KMS-11 (cell line): ENCODE data around the gene TCF4.

Source experiments
- H2AFZ ChIP-seq: fragments of 200-600 bp; sonication (generic); 2 replicates; pipeline ENCODE4 v1.6.1; 2016; ENCODE audit warnings: antibody characterized with exemption, mixed run types, low read depth
- H3K27ac ChIP-seq: fragments of 200-600 bp; sonication (generic); 2 replicates; pipeline ENCODE4 v1.6.1; 2016; ENCODE audit warnings: mild to moderate bottlenecking, mixed run types
- H3K27me3 ChIP-seq: fragments of 200-600 bp; sonication (generic); 2 replicates; pipeline ENCODE4 v1.6.1; 2017; ENCODE audit warnings: mild to moderate bottlenecking, low read depth, mixed run types, moderate library complexity; ENCODE audit not compliant: insufficient read depth
- H3K36me3 ChIP-seq: fragments of 200-600 bp; sonication (generic); 2 replicates; pipeline ENCODE4 v1.6.1; 2017; ENCODE audit warnings: mild to moderate bottlenecking, mixed run types; ENCODE audit not compliant: insufficient read depth
- H3K4me1 ChIP-seq: fragments of 200-600 bp; sonication (generic); 2 replicates; pipeline ENCODE4 v1.6.1; 2016; ENCODE audit warnings: mild to moderate bottlenecking, low read depth, mixed run types; ENCODE audit not compliant: poor library complexity, severe bottlenecking
- H3K4me2 ChIP-seq: fragments of 200-600 bp; sonication (generic); 2 replicates; pipeline ENCODE4 v1.7.0; 2016; ENCODE audit warnings: mild to moderate bottlenecking, mixed run types
- H3K4me3 ChIP-seq: fragments of 200-600 bp; sonication (generic); IDR thresholded peaks from 2 replicates; pipeline ENCODE4 v1.6.1; 2017; ENCODE audit warnings: low read depth, low read length, mixed read lengths; ENCODE audit not compliant: insufficient read depth
- H3K79me2 ChIP-seq: fragments of 200-600 bp; sonication (generic); 2 replicates; pipeline ENCODE4 v1.6.1; 2016; ENCODE audit warnings: low read depth, mixed run types; ENCODE audit not compliant: insufficient read depth
- H3K9ac ChIP-seq: fragments of 200-600 bp; sonication (generic); 2 replicates; pipeline ENCODE4 v1.6.1; 2016; ENCODE audit warnings: mild to moderate bottlenecking, mixed run types
- H4K20me1 ChIP-seq: fragments of 200-600 bp; sonication (generic); 2 replicates; pipeline ENCODE4 v1.6.1; 2016; ENCODE audit warnings: mild to moderate bottlenecking, mixed run types; ENCODE audit not compliant: insufficient read depth
- TF ChIP-seq, protein P1 (sequence below): fragments of 200-600 bp; sonication (generic); conservative IDR thresholded peaks from 2 replicates; pipeline ENCODE4 v1.6.1; 2017; ENCODE audit warnings: low read depth, mild to moderate bottlenecking, antibody characterized with exemption, low read length, moderate library complexity, mixed read lengths

TCF4 gene

DNA sequence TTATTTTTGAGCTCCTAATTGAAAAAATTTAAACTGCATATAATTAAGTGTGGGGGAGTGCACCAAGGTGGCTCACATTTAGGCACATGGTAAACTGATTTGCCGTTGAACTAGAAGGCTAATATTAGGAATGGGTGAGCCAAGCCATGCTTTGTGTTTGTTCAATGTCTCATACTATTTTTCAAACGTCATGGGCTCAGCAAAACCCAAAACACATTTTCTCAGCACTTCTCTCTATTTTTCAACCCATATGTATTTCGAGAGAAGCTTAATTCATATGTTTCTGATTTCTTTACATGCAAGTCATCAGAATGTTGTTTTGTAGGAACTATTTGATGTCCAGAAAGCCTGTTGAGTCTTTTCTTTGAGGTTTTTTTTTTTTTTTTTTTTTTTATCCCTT, 291.2 kb downstream of the TCF4 start:
- H3K4me2 ChIP-seq, result no peak overlapping the region
- peaks cover 98% of the 10 kb centered on the region for H3K79me2 ChIP-seq
- peaks cover 3% of the 10 kb centered on the region; the same call in 1 of the 2 replicates for H4K20me1 ChIP-seq
- no peak overlapping the region for H3K27ac ChIP-seq
- H3K36me3 ChIP-seq, result no peaks in the 10 kb centered on the region
- peaks cover 19% of the 10 kb centered on the region for H3K4me1 ChIP-seq
- no peak overlapping the region for H2AFZ ChIP-seq
- TF ChIP-seq, protein P1, sequence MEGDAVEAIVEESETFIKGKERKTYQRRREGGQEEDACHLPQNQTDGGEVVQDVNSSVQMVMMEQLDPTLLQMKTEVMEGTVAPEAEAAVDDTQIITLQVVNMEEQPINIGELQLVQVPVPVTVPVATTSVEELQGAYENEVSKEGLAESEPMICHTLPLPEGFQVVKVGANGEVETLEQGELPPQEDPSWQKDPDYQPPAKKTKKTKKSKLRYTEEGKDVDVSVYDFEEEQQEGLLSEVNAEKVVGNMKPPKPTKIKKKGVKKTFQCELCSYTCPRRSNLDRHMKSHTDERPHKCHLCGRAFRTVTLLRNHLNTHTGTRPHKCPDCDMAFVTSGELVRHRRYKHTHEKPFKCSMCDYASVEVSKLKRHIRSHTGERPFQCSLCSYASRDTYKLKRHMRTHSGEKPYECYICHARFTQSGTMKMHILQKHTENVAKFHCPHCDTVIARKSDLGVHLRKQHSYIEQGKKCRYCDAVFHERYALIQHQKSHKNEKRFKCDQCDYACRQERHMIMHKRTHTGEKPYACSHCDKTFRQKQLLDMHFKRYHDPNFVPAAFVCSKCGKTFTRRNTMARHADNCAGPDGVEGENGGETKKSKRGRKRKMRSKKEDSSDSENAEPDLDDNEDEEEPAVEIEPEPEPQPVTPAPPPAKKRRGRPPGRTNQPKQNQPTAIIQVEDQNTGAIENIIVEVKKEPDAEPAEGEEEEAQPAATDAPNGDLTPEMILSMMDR, result no peak
- H3K9ac ChIP-seq, result no peak overlapping the region
- H3K4me3 ChIP-seq, result no peak overlapping the region
- H3K27me3 ChIP-seq, result no peaks in the 10 kb centered on the region

DNA sequence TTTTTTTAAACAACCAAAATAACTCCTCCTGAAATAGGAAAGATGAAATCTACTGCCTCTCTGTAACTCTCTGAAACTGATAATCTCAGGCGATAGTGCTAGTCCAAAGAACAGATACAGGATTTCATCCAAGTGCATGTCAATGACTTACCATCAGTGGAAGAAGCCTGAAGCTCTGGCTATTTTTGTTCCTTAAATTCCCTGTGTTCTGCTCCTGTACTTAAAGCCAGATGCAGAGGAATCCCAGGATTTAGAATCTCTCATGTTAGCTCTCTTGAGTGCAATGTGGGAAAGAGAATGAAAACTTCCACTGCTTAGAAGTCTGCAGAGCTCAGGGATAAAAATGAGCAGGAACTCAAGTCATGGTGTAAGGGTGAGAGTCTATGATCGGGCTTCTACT, 291.9 kb downstream of the TCF4 start:
- Histone ChIP-seq H3K4me2 (no peak overlapping the region), H3K36me3 (no peaks in the 10 kb centered on the region), H2AFZ (no peak overlapping the region), H3K9ac (no peak overlapping the region), H3K27me3 (no peaks in the 10 kb centered on the region), H4K20me1 (peaks cover 9% of the 10 kb centered on the region), H3K4me3 (no peak overlapping the region), H3K4me1 (peaks cover 15% of the 10 kb centered on the region), H3K27ac (no peak overlapping the region), H3K79me2 (peaks cover 98% of the 10 kb centered on the region)
- TF ChIP-seq, protein P1, result no peak

DNA sequence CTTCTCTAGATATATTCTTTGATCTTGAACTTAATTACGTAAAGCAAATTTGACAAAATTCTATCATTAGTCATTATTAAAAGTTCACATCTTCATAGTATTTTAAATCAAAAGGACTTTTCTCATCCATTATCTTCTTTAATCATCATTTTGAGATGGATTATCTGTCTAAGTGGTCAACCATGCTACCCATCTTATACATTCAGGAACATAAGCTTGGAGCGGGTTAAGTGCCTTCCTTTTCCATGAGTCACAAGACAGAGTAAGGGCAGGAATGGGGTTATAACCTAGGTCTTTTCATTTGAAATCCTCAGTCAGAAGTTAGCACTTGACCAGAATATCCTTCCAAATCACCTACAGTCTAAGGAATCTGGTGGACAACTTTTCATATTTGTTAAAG, 297.1 kb downstream of the TCF4 start:
- Histone ChIP-seq H3K4me1 (peaks cover 27% of the 10 kb centered on the region), H3K4me3 (no peak overlapping the region), H3K79me2 (peaks cover 98% of the 10 kb centered on the region), H3K36me3 (no peaks in the 10 kb centered on the region), H4K20me1 (peaks cover 18% of the 10 kb centered on the region), H3K4me2 (no peak overlapping the region), H3K9ac (no peak overlapping the region), H2AFZ (no peak overlapping the region), H3K27me3 (no peaks in the 10 kb centered on the region), H3K27ac (no peak overlapping the region)
- TF ChIP-seq, protein P1, result no peak

DNA sequence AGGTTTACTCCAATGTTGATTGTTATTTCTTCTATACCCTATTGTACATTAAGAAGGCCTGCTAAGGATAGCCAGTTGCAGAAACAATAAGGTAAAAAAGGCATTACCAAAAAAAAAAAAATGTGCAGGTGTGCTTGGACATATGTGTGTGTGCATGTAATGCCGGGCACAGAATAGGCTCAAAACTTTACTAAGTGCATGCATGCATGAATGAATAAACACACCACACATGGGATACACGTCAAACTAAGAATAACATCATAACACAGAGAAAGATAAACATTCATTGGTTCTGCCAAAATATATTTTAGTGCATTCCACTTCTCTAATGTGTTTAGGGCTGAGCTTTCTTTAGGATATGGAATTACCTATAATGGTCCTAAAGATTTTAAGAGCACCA, 298.2 kb downstream of the TCF4 start:
- Histone ChIP-seq H3K4me2 (no peak overlapping the region), H3K36me3 (no peaks in the 10 kb centered on the region), H3K4me1 (peaks cover 36% of the 10 kb centered on the region), H3K9ac (no peak overlapping the region), H2AFZ (no peak overlapping the region), H3K79me2 (peaks cover 98% of the 10 kb centered on the region), H3K27ac (no peak overlapping the region), H3K27me3 (no peaks in the 10 kb centered on the region), H3K4me3 (no peak overlapping the region), H4K20me1 (peaks cover 18% of the 10 kb centered on the region)
- TF ChIP-seq, protein P1, result no peak
